SK-N-MC (cell line): ENCODE data around the gene MTMR2.

Source experiments
- EZH2 ChIP-seq: fragments of 200-600 bp; sonication (generic); IDR thresholded peaks from one replicate; pipeline ENCODE4 v1.6.1; 2017; ENCODE audit warnings: antibody characterized with exemption
- FOXP2 ChIP-seq: optimal IDR thresholded peaks from 2 replicates; pipeline ENCODE3; 2011; ENCODE audit warnings: mild to moderate bottlenecking, moderate library complexity; ENCODE audit not compliant: insufficient read depth; ENCODE audit errors: extremely low read length, control extremely low read depth
- POLR2AphosphoS5 ChIP-seq: IDR thresholded peaks from 2 replicates; pipeline ENCODE4 v1.6.1; 2012; ENCODE audit warnings: mild to moderate bottlenecking, low read depth, low read length, borderline replicate concordance

DNA sequence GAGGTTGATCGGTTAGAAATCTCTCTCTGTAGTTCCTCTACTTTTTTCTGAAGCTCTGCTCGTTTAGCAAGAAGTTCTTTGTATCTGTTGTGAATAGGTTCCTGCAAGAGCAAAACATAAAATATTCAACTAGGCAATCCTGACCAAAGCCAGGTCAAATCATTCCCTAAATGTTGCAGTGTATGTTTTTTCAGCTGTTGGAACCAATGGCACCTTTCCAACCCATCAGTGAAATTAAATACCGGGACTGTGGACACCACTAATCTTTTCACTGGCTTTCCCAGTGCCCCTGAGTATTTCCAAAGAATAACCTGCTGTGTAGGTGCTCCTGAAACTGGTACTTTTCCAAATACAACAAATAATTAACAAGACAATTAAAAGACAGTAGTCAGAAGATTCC lies 88.6 kb downstream of the MTMR2 start:
- TF ChIP-seq EZH2 (no peak), POLR2AphosphoS5 (no peak), FOXP2 (no peak)
